ENCODE data around the gene RAB6A.

Gene RAB6A

GRCh38 chr11:73650400-73650799, 110.5 kb downstream of the RAB6A start:
- DNase-seq (ENCODE audit: low read depth) = no peak
- no peak for TF ChIP-seq CTCF (IDR thresholded peaks at IDR 0.05; ENCODE audit: insufficient read depth, low read depth, low read length, missing control alignments)
- no peak overlapping the region for H3K4me3 ChIP-seq (ENCODE audit: low read length)

- no peak for TF ChIP-seq CTCF (IDR thresholded peaks at IDR 0.05; ENCODE audit: insufficient read depth, low read depth, low read length, missing control alignments)
- no peak overlapping the region for H3K4me3 ChIP-seq (ENCODE audit: low read length)
- DNase-seq (ENCODE audit: low read depth) = no peak
These were observed 111.7 kb downstream of the RAB6A start for GRCh38 chr11:73649206-73649605.

- no peak for DNase-seq (ENCODE audit: low read depth)
- H3K4me3 ChIP-seq (ENCODE audit: low read length) = no peak overlapping the region
- no peak for TF ChIP-seq CTCF (IDR thresholded peaks at IDR 0.05; ENCODE audit: insufficient read depth, low read depth, low read length, missing control alignments)
These were observed 112.3 kb downstream of the RAB6A start for GRCh38 chr11:73648571-73649046.

- DNase-seq (ENCODE audit: low read depth) = no peak
- H3K4me3 ChIP-seq (ENCODE audit: low read length) = no peak overlapping the region
- TF ChIP-seq CTCF (IDR thresholded peaks at IDR 0.05; ENCODE audit: insufficient read depth, low read depth, low read length, missing control alignments) = no peak
These were observed 112.8 kb downstream of the RAB6A start for GRCh38 chr11:73648121-73648520.

GRCh38 chr11:73647459-73648100, 113.3 kb downstream of the RAB6A start:
- TF ChIP-seq CTCF (IDR thresholded peaks at IDR 0.05; ENCODE audit: insufficient read depth, low read depth, low read length, missing control alignments) = no peak
- peak; percentile 60 for DNase-seq (ENCODE audit: low read depth)
- no peak overlapping the region for H3K4me3 ChIP-seq (ENCODE audit: low read length)

- no peak for TF ChIP-seq CTCF (IDR thresholded peaks at IDR 0.05; ENCODE audit: insufficient read depth, low read depth, low read length, missing control alignments)
- no peak for DNase-seq (ENCODE audit: low read depth)
- no peak within 1 kb of the TSS for H3K4me3 ChIP-seq (ENCODE audit: low read length)
These were observed 114.8 kb downstream of the RAB6A start, which contains the start of gene PLEKHB1 for GRCh38 chr11:73645972-73646631. Gene PLEKHB1, plus strand, starts transcription at chr11:73646581. Its CDS starts 28 bp downstream, at chr11:73646609.

All from epithelial cell of esophagus (primary cell).